Esophagus (tissue), 2 donors: ENCODE data around the gene SPTBN4. TPM values are rescaled to one million over a fixed set of nuclear protein-coding genes. Genes with fewer than 3 reads are reported as not detected.
"Not testable (repeated sequence)": the region's sequence is repeated elsewhere in the genome, so short reads cannot be mapped to it uniquely, and the experiment has no call there.

Experiments
- H3K27ac ChIP-seq, 2 donors: one replicate each; pipeline ENCODE4 v1.5.1; 2013; ENCODE audit warnings: low read depth in 2 of 2, mild to moderate bottlenecking in 2 of 2, inconsistent platforms in 1 of 2, low read length in 1 of 2, moderate library complexity in 1 of 2
- H3K27me3 ChIP-seq, 2 donors: one replicate each; pipeline ENCODE4 v1.6.1; 2013; ENCODE audit warnings: low read length in 2 of 2, control low read depth in 1 of 2, mild to moderate bottlenecking in 1 of 2; ENCODE audit not compliant: insufficient read depth in 2 of 2, control insufficient read depth in 1 of 2
- H3K36me3 ChIP-seq, 2 donors: one replicate each; pipeline ENCODE4 v1.6.1; 2013; ENCODE audit warnings: low read length in 1 of 2; ENCODE audit not compliant: control insufficient read depth in 2 of 2, insufficient read depth in 2 of 2
- H3K4me1 ChIP-seq, 2 donors: one replicate each; pipeline ENCODE4 v1.6.1; 2013; ENCODE audit warnings: low read length in 1 of 2; ENCODE audit not compliant: control insufficient read depth in 2 of 2, insufficient read depth in 2 of 2
- H3K4me3 ChIP-seq, 2 donors: one replicate each; pipeline ENCODE4 v1.5.1; 2013; ENCODE audit warnings: low read length in 2 of 2, mild to moderate bottlenecking in 2 of 2, low read depth in 1 of 2, moderate library complexity in 1 of 2
- H3K9me3 ChIP-seq, 2 donors: one replicate each; pipeline ENCODE4 v1.6.1; 2013; ENCODE audit warnings: mild to moderate bottlenecking in 2 of 2, low read depth in 1 of 2, low read length in 1 of 2, moderate library complexity in 1 of 2; ENCODE audit not compliant: control insufficient read depth in 2 of 2, insufficient read depth in 1 of 2
- WGBS, 2 donors: extraction: QIAGEN DNeasy Blood & Tissue Kit; methylation state at CpG; one replicate each; pipeline ENCODE4 v1.1.7; 2013; 5-methylcytosine and 5-hydroxymethylcytosine counted together
- polyA plus RNA-seq, 2 donors: library from polyadenylated mRNA; stranded (reverse); fragments of 200-250 nt; gene quantifications; one replicate each; pipeline ENCODE4 v1.2.3, GENCODE V29; 2013
- donor health status: healthy with polysubstance abuse.
- donor health status: Bipolar disorder and iron deficiency.

SPTBN4 gene
- polyA plus RNA-seq, 2 donors = 0.68 to 1.2 TPM

DNA sequence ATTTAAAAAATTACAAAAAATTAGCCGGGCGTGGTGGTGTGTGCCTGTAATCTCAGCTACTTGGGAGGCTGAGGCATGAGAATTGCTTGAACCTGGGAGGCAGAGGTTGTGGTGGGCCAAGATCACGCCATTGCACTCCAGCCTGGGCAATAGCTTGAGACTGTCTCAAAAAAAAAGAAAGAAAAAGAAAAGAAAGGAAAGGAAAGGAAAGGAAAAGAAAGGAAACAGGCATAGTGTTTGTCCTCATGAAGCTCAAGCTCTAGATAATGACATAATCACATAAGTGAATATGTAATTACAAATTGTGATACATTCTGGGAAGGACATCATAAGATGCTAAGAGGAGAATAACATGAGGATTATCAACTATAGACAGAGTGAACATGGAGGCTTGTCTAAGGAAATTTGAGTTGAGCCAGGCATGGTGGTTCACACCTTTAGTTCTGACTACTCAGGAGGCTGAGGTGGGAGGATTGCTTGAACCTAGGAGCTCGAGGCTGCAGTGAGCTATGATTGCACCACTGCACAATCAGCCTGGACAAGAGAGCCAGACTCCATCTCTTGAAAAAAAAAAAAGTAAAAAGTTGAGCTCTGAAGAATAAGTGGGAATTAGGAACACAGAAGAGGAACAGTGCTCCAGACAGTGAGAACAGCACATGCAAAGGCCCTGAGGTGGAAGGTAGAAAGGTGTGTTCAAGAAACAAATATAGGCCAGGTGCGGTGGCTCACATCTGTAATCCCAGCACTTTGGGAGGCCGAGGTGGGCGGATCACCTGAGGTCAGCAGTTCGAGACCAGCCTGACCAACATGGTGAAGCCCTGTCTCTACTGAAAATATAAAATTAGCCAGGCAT, 34.1 kb downstream of the SPTBN4 start:
- H3K27me3 ChIP-seq, H3K9me3 ChIP-seq, H3K4me3 ChIP-seq, H3K27ac ChIP-seq, H3K4me1 ChIP-seq, H3K36me3 ChIP-seq: not testable (repeated sequence)
- 79 to 88% methylated on average over 8 of the region's 8 CpGs for WGBS, 2 donors

DNA sequence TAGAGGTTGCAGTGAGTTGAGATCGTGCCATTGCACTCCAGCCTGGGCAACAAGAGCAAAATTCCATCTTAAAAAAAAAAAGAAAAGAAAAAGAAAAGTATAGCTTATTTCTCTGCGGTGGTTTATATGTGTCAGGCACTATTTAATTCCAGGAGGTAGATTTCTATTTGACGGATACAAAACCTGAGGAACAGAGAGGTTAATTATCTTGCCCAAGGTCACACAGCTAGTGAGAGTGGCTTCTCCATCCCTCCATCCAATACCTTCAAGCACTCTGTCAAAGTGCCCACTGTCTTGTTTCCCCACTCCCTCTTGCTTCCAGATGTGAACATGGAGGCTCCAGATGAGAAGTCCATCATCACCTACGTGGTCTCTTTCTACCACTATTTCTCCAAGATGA, 34.8 kb downstream of the SPTBN4 start:
- Histone ChIP-seq H3K9me3 (no peaks in the 10 kb centered on the region), H3K27me3 (no peaks in the 10 kb centered on the region), H3K36me3 (peaks cover 0 to 3% of the 10 kb centered on the region in 2 donors), H3K27ac (no peak overlapping the region), H3K4me1 (no peaks in the 10 kb centered on the region), H3K4me3 (no peak overlapping the region)
- WGBS, 2 donors = 75 to 89% methylated on average over 4 of the region's 4 CpGs

DNA sequence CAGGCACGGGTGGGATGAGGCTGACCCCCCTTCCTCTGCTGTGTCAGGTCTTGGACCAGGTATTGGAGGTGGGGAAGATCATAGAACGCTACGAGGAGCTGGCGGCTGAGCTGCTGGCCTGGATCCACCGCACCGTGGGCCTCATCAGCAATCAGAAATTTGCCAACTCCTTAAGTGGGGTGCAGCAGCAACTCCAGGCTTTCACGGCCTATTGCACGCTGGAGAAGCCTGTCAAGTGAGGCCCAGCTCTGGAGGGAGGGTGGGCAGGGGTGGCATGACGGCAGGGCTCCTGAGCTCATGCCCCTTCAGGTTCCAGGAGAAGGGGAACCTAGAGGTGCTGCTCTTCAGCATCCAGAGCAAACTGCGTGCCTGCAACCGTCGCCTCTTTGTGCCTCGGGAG, 35.3 kb downstream of the SPTBN4 start:
- Histone ChIP-seq H3K4me1 (no peaks in the 10 kb centered on the region), H3K36me3 (peaks cover 0 to 2% of the 10 kb centered on the region in 2 donors), H3K27ac (no peak overlapping the region), H3K27me3 (no peaks in the 10 kb centered on the region), H3K9me3 (no peaks in the 10 kb centered on the region), H3K4me3 (no peak overlapping the region)
- 74 to 75% methylated on average over 13 of the region's 13 CpGs for WGBS, 2 donors

DNA sequence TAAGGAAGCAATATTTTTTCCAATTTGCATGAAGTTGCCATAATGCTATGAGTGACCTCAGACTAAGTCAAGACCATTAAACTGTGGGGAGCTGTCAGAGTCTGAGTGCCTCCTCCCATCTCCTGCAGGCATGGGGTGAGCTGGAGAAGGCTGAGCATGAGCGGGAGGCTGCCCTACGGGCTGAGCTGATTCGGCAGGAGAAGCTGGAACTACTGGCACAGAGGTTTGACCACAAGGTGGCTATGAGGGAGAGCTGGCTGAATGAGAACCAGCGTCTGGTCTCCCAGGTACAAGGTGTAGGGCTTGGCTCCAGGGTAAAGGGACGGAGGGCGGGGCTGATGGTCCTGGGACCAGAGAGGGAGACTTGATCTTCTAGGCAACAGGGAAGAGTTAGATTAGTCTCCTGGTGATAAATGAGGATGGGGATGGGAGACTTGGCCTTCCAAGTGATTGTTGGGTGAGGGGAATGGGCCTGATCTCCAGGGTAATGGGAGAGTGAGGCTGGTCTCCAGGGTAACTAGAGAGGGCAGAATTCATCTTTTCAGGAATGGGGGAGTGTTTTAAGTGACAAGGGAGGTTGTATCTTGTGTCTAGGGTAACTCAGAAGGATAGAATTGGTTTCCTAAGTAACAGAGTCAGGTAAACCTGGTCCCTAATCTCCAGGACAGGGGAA, 36.0 kb downstream of the SPTBN4 start:
- no peaks in the 10 kb centered on the region for H3K36me3 ChIP-seq
- no peaks in the 10 kb centered on the region for H3K4me1 ChIP-seq
- no peaks in the 10 kb centered on the region for H3K27me3 ChIP-seq
- 50 to 53% methylated on average over 6 of the region's 6 CpGs for WGBS, 2 donors
- H3K27ac ChIP-seq = no peak overlapping the region
- no peak overlapping the region for H3K4me3 ChIP-seq
- no peaks in the 10 kb centered on the region for H3K9me3 ChIP-seq

GRCh38 chr19:40503320-40503695, 36.5 kb downstream of the SPTBN4 start:
- Histone ChIP-seq H3K4me3 (no peak overlapping the region), H3K9me3 (no peaks in the 10 kb centered on the region), H3K4me1 (no peaks in the 10 kb centered on the region), H3K27ac (no peak overlapping the region), H3K27me3 (no peaks in the 10 kb centered on the region), H3K36me3 (no peaks in the 10 kb centered on the region)
- WGBS, 2 donors = 32 to 48% methylated on average over 1 of the region's 1 CpG

DNA sequence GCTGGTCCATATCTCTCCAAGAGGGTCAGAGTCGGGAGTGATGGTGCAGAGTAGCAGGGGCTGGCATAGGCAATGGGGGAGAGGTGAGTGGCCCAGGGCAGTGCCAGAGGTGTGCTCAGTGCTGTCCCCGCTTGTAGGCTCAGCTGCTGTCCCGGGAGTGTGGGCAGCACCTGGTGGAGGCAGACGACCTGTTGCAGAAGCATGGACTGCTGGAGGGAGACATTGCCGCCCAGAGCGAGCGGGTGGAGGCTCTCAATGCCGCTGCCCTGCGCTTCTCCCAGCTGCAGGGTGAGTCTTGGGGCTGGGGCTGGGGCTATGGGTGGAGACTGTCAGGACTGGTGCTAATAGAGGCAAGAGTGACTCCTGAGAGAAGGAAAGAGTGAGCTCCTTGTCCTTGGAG, 39.3 kb downstream of the SPTBN4 start:
- Histone ChIP-seq H3K4me1 (no peaks in the 10 kb centered on the region), H3K27me3 (no peaks in the 10 kb centered on the region), H3K36me3 (no peaks in the 10 kb centered on the region), H3K4me3 (no peak overlapping the region), H3K9me3 (no peaks in the 10 kb centered on the region), H3K27ac (no peak overlapping the region)
- WGBS, 2 donors = 62 to 72% methylated on average over 9 of the region's 9 CpGs

- Histone ChIP-seq H3K4me1 (peaks cover 4 to 5% of the 10 kb centered on the region in 2 donors), H3K4me3 (no peak overlapping the region), H3K36me3 (no peaks in the 10 kb centered on the region), H3K9me3 (peaks cover 0 to 7% of the 10 kb centered on the region in 2 donors), H3K27ac (no peak overlapping the region), H3K27me3 (peaks cover 0 to 7% of the 10 kb centered on the region in 2 donors)
- WGBS, 2 donors = 57% methylated on average over 2 of the region's 2 CpGs
These were observed 41.1 kb downstream of the SPTBN4 start for GRCh38 chr19:40507892-40508291.

DNA sequence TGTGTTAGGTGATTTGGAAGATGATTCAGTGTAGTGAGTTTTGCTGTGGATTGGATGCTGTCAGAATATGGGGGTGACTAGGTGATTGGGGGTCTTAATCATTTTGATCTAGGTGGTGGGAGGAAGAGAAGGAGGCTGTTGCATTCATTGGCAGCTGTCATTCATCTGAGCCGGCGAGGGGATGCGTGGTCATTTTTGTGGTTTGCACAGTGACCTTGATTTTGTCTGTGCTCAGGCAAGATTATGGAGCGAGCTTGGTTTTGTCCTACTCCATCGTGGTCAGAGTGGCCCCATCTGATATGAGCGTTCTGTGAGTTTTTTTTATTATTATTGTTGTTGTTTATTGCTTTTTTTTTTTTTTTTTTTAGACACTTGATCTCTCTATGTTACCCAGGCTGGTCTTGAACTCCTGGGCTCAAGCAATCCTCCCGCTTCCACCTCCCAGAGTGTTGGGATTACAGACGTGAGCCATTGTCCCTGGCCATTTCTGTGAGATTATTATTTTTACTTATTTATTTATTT, 42.0 kb downstream of the SPTBN4 start:
- Histone ChIP-seq H3K9me3 (peaks cover 0 to 7% of the 10 kb centered on the region in 2 donors), H3K4me3 (no peak overlapping the region), H3K4me1 (peaks cover 4 to 5% of the 10 kb centered on the region in 2 donors), H3K36me3 (no peaks in the 10 kb centered on the region), H3K27me3 (peaks cover 0 to 13% of the 10 kb centered on the region in 2 donors), H3K27ac (no peak overlapping the region)
- WGBS, 2 donors = 79 to 87% methylated on average over 8 of the region's 8 CpGs

GRCh38 chr19:40510526-40511115, 43.8 kb downstream of the SPTBN4 start:
- H3K4me3 ChIP-seq = no peak overlapping the region
- peaks cover 4 to 5% of the 10 kb centered on the region in 2 donors for H3K4me1 ChIP-seq
- WGBS, 2 donors = 86 to 87% methylated on average over 7 of the region's 7 CpGs
- no peaks in the 10 kb centered on the region for H3K36me3 ChIP-seq
- H3K9me3 ChIP-seq = peaks cover 0 to 7% of the 10 kb centered on the region in 2 donors
- H3K27me3 ChIP-seq = peaks cover 0 to 13% of the 10 kb centered on the region in 2 donors
- H3K27ac ChIP-seq = no peak overlapping the region
